Endothelial cell of umbilical vein (primary cell): ENCODE data around the gene OVOL2.

Experiments used
- CTCF ChIP-seq, 2 donors: IDR thresholded peaks; 1 replicate in 1 of 2; 2 replicates in 1 of 2; pipeline ENCODE4 v1.5.1; 2011; ENCODE audit warnings: low read length in 2 of 2, mild to moderate bottlenecking in 2 of 2, moderate library complexity in 2 of 2, control low read depth in 1 of 2, inconsistent platforms in 1 of 2, low read depth in 1 of 2; ENCODE audit not compliant: insufficient read depth in 1 of 2; ENCODE audit errors: extremely low read depth in 1 of 2
- EZH2 ChIP-seq: IDR thresholded peaks from 2 replicates; pipeline ENCODE4 v1.6.1; 2012; ENCODE audit warnings: borderline replicate concordance, low read depth, mild to moderate bottlenecking, moderate library complexity, low read length, inconsistent platforms; ENCODE audit not compliant: severe bottlenecking
- GATA2 ChIP-seq: IDR thresholded peaks from 2 replicates; pipeline ENCODE4 v1.7.0; 2011; ENCODE audit warnings: low read depth, mild to moderate bottlenecking, moderate library complexity, mixed read lengths, low read length; ENCODE audit not compliant: insufficient read length, insufficient read depth
- MYC ChIP-seq: IDR thresholded peaks from one replicate; pipeline ENCODE4 v1.6.1; 2011; ENCODE audit warnings: mild to moderate bottlenecking, low read depth, low read length
- POLR2A ChIP-seq: IDR thresholded peaks from 2 replicates; pipeline ENCODE4 v1.6.1; 2012; ENCODE audit warnings: low read depth, mild to moderate bottlenecking, control low read depth, low read length
- POLR2AphosphoS5 ChIP-seq: IDR thresholded peaks from 2 replicates; pipeline ENCODE4 v1.6.1; 2012; ENCODE audit warnings: low read depth, mild to moderate bottlenecking, control low read depth, low read length, moderate library complexity; ENCODE audit not compliant: insufficient read depth

- TF ChIP-seq EZH2 (no peak), CTCF (IDR thresholded peaks at IDR 0.05; ENCODE audit: extremely low read depth in 1 of 2, insufficient read depth in 1 of 2, low read depth in 1 of 2, low read length in 2 of 2) (no peak), POLR2A (no peak), MYC (no peak), GATA2 (no peak), POLR2AphosphoS5 (no peak)
Measured at GRCh38 chr20:17998446-17998845, 59.3 kb downstream of the OVOL2 start.
